KMS-11 (cell line): ENCODE data around the gene DDX51.

Source experiments
- H2AFZ ChIP-seq: fragments of 200-600 bp; sonication (generic); 2 replicates; pipeline ENCODE4 v1.6.1; 2016; ENCODE audit warnings: antibody characterized with exemption, mixed run types, low read depth
- H3K27ac ChIP-seq: fragments of 200-600 bp; sonication (generic); 2 replicates; pipeline ENCODE4 v1.6.1; 2016; ENCODE audit warnings: mild to moderate bottlenecking, mixed run types
- H3K27me3 ChIP-seq: fragments of 200-600 bp; sonication (generic); 2 replicates; pipeline ENCODE4 v1.6.1; 2017; ENCODE audit warnings: mild to moderate bottlenecking, low read depth, mixed run types, moderate library complexity; ENCODE audit not compliant: insufficient read depth
- H3K36me3 ChIP-seq: fragments of 200-600 bp; sonication (generic); 2 replicates; pipeline ENCODE4 v1.6.1; 2017; ENCODE audit warnings: mild to moderate bottlenecking, mixed run types; ENCODE audit not compliant: insufficient read depth
- H3K4me1 ChIP-seq: fragments of 200-600 bp; sonication (generic); 2 replicates; pipeline ENCODE4 v1.6.1; 2016; ENCODE audit warnings: mild to moderate bottlenecking, low read depth, mixed run types; ENCODE audit not compliant: poor library complexity, severe bottlenecking
- H3K4me2 ChIP-seq: fragments of 200-600 bp; sonication (generic); 2 replicates; pipeline ENCODE4 v1.7.0; 2016; ENCODE audit warnings: mild to moderate bottlenecking, mixed run types
- H3K4me3 ChIP-seq: fragments of 200-600 bp; sonication (generic); IDR thresholded peaks from 2 replicates; pipeline ENCODE4 v1.6.1; 2017; ENCODE audit warnings: low read depth, low read length, mixed read lengths; ENCODE audit not compliant: insufficient read depth
- H3K79me2 ChIP-seq: fragments of 200-600 bp; sonication (generic); 2 replicates; pipeline ENCODE4 v1.6.1; 2016; ENCODE audit warnings: low read depth, mixed run types; ENCODE audit not compliant: insufficient read depth
- H3K9ac ChIP-seq: fragments of 200-600 bp; sonication (generic); 2 replicates; pipeline ENCODE4 v1.6.1; 2016; ENCODE audit warnings: mild to moderate bottlenecking, mixed run types
- H4K20me1 ChIP-seq: fragments of 200-600 bp; sonication (generic); 2 replicates; pipeline ENCODE4 v1.6.1; 2016; ENCODE audit warnings: mild to moderate bottlenecking, mixed run types; ENCODE audit not compliant: insufficient read depth
- TF ChIP-seq, protein P1 (sequence below): fragments of 200-600 bp; sonication (generic); conservative IDR thresholded peaks from 2 replicates; pipeline ENCODE4 v1.6.1; 2017; ENCODE audit warnings: low read depth, mild to moderate bottlenecking, antibody characterized with exemption, low read length, moderate library complexity, mixed read lengths

The DDX51 gene

GRCh38 chr12:132182711-132183365 is 38.7 kb upstream of the DDX51 start:
- no peaks in the 10 kb centered on the region for H4K20me1 ChIP-seq
- H3K4me3 ChIP-seq: no peak overlapping the region
- H3K4me1 ChIP-seq: no peaks in the 10 kb centered on the region
- no peak overlapping the region for H2AFZ ChIP-seq
- TF ChIP-seq, protein P1, sequence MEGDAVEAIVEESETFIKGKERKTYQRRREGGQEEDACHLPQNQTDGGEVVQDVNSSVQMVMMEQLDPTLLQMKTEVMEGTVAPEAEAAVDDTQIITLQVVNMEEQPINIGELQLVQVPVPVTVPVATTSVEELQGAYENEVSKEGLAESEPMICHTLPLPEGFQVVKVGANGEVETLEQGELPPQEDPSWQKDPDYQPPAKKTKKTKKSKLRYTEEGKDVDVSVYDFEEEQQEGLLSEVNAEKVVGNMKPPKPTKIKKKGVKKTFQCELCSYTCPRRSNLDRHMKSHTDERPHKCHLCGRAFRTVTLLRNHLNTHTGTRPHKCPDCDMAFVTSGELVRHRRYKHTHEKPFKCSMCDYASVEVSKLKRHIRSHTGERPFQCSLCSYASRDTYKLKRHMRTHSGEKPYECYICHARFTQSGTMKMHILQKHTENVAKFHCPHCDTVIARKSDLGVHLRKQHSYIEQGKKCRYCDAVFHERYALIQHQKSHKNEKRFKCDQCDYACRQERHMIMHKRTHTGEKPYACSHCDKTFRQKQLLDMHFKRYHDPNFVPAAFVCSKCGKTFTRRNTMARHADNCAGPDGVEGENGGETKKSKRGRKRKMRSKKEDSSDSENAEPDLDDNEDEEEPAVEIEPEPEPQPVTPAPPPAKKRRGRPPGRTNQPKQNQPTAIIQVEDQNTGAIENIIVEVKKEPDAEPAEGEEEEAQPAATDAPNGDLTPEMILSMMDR: no peak
- H3K36me3 ChIP-seq: no peaks in the 10 kb centered on the region
- no peak overlapping the region for H3K9ac ChIP-seq
- H3K4me2 ChIP-seq: no peak overlapping the region
- no peaks in the 10 kb centered on the region for H3K79me2 ChIP-seq
- no peak overlapping the region for H3K27ac ChIP-seq
- peaks cover 10% of the 10 kb centered on the region; the same call in 1 of the 2 replicates for H3K27me3 ChIP-seq

DNA sequence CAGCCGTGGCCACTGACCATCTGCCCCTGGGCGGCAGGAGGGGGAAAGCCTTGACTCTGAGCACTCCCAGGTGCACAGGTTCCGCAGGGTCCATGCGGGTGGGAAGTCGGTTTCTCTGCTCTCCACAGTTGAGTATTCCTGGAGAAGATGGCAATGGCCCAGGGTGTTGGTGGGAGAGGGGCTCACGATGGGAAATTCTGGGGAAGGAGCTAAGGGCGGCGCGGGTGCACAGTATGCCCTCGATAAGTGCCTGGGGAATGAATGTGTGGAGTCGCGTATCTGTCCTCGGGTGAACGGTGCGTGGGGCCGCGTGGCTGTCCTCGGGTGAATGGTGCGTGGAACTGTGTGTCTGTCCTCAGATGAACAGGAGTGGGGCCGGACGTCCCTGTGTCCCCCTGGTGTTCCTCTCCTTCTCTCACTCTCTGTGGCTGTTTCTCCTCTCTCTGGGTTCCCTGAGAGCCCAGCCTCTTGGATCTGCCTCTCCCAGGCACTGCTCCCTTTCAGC is 38.1 kb upstream of the DDX51 start:
- no peak overlapping the region for H3K4me3 ChIP-seq
- no peak overlapping the region for H2AFZ ChIP-seq
- H3K27ac ChIP-seq: no peak overlapping the region
- H3K4me2 ChIP-seq: no peak overlapping the region
- H3K79me2 ChIP-seq: no peaks in the 10 kb centered on the region
- TF ChIP-seq, protein P1: no peak
- peaks cover 10% of the 10 kb centered on the region; the same call in 1 of the 2 replicates for H3K27me3 ChIP-seq
- H4K20me1 ChIP-seq: no peaks in the 10 kb centered on the region
- no peaks in the 10 kb centered on the region for H3K36me3 ChIP-seq
- no peak overlapping the region for H3K9ac ChIP-seq
- H3K4me1 ChIP-seq: no peaks in the 10 kb centered on the region

GRCh38 chr12:132181570-132182200 is 37.6 kb upstream of the DDX51 start:
- H2AFZ ChIP-seq: no peak overlapping the region
- H3K27ac ChIP-seq: no peak overlapping the region
- no peaks in the 10 kb centered on the region for H4K20me1 ChIP-seq
- H3K36me3 ChIP-seq: no peaks in the 10 kb centered on the region
- H3K4me3 ChIP-seq: no peak overlapping the region
- H3K27me3 ChIP-seq: peaks cover 10% of the 10 kb centered on the region; the same call in 1 of the 2 replicates
- no peak overlapping the region for H3K9ac ChIP-seq
- H3K4me1 ChIP-seq: no peaks in the 10 kb centered on the region
- no peak overlapping the region for H3K4me2 ChIP-seq
- TF ChIP-seq, protein P1: no peak
- no peaks in the 10 kb centered on the region for H3K79me2 ChIP-seq

- Histone ChIP-seq H3K4me2 (no peak overlapping the region), H3K79me2 (no peaks in the 10 kb centered on the region), H3K4me1 (no peaks in the 10 kb centered on the region), H2AFZ (no peak overlapping the region), H3K27me3 (peaks cover 10% of the 10 kb centered on the region; the same call in 1 of the 2 replicates), H3K36me3 (no peaks in the 10 kb centered on the region), H3K4me3 (no peak overlapping the region), H3K9ac (no peak overlapping the region), H3K27ac (no peak overlapping the region), H4K20me1 (no peaks in the 10 kb centered on the region)
- TF ChIP-seq, protein P1: no peak
Observed at GRCh38 chr12:132180648-132181546, 36.8 kb upstream of the DDX51 start.
